Forelimb muscle (tissue), 1 donor: ENCODE data around the gene ZNF155. TPM values are rescaled to one million over a fixed set of nuclear protein-coding genes. Genes with fewer than 3 reads are reported as not detected.

Experiments used
- DNase-seq: peaks from one replicate; pipeline ENCODE4 v3.0.0-alpha.2; 2013; ENCODE audit warnings: low read depth
- polyA plus RNA-seq: library from polyadenylated mRNA; unstranded; fragments of 120-200 nt; gene quantifications from one replicate; pipeline ENCODE4 v1.2.1, GENCODE V29; 2013; ENCODE audit not compliant: insufficient read length

ZNF155 gene
- polyA plus RNA-seq, 1 donor, result 7.0 TPM

DNA sequence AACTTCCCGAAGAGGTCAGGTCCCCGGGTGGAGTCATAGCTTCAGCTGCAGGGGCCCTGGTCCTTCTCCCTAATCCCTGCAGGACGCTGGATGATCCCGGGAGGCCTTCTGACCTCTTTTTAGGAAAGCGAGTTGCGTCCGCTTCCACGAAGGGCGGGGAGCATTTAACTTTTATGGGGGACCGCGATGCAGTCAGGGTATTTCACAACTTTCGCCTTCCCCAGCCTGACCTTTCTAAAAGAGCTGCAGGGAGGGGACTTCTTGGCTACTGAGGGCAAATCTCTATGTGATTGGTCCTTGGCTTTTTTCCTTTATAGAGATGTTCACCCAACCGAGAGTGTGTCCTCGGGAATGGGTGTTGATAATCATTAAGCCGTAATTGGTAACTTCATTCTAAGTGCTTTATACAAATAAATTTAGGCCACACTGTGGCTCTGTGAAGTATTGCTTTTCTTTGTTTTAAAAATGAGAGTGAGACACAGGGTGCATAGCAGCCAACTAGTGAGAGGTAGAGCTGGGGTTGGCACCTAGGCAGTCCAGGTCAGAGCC lies 19.5 kb downstream of the ZNF155 start:
- DNase-seq, result no peak

- DNase-seq, result no peak
Observed at GRCh38 chr19:44005973-44006372, 22.0 kb downstream of the ZNF155 start.

GRCh38 chr19:44007473-44007872 lies 23.5 kb downstream of the ZNF155 start:
- DNase-seq, result no peak

- DNase-seq, result no peak
Observed at GRCh38 chr19:44010468-44010867, 26.5 kb downstream of the ZNF155 start.

DNA sequence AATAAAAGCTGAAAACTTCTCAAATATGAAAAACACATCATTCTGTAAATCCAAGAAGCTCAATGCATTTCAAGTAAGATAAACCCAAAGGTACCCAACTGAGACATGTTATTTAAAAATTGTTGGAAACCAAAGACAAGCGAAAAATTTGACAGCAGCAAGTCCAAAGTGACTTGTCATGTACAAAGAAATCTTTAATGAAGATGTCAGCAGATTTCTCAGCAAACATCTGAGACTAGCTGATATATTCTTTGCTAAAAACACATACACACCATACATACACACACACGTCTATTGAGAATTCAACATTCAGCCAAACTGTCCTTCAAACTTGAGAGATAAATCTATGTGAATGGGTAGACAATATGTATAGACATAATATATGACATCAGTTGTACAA lies 35.5 kb downstream of the ZNF155 start:
- DNase-seq, result no peak

DNA sequence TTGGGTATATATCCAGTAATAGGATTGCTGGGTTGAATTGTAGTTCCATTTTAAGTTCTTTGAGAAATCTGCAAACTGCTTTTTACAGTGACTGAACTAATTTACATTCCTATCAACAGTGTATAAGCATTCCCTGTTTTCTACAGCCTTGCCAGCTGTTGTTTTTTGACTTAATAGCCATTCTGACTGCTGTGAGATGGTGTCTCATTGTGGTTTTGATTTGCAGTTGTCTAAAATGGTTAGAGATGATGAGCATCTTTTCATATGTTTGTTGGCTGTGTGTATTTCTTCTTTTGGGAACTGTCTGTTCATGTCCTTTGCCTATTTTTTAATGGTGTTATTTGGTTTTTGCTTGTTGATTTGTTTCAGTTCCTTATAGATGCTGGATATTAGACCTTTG lies 37.2 kb downstream of the ZNF155 start:
- DNase-seq, result no peak

DNA sequence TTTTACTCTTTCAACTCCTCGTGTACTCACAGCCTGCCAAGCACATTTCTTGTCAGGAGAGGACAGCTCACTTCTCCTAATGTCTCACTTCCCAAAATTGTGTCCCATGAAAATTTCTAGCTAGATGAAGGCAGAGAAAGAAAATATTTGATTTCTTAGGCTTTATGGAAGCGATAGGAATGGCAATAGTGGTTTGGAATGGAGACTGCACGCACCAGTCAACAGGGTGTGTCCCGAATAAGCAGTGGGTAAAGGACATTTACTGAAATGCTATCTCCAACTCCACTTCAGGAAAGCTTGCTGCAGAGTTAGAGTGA lies 40.9 kb downstream of the ZNF155 start:
- no peak for DNase-seq

DNA sequence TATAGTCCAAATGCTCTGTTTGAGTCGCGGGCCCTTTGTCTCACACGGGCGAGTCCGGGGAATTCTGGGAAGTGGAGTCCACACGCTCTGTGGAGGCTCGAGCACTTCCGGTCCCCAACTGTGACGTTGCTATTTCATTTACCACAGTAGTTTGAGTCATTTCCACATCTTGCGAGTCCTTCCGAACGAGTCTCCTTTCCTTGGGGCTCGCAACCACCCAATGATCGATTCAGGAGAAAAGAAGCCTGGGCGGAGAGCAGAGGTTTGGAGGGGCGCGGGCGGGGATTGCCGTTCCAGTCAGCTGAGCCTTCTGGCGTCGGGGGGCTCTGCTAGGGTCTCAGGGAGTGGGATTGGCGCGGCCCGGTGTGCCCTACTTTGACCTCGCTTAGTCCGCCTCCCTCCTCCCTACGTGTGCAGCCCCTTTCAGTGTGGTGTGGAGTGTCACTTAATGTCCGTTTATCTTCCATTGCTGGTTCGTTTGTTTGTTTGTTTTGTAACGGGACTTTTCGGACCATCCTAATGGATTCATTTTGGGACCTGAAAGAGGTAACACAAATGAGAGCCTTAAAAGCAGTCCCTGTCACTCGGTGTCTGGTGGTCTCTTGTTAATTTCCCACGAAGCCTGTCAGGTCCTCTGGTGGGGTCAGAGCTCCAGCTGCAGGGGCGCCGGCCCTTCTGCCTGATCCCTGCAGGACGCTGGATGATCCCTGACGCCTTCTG lies 41.4 kb downstream of the ZNF155 start, which contains the start of gene ZNF222:
TSS of gene ZNF222 (plus strand) at position 163 of the 720 bp plus-strand sequence. CDS start at position 221, 58 bp downstream.
- DNase-seq, result peak; percentile 77

DNA sequence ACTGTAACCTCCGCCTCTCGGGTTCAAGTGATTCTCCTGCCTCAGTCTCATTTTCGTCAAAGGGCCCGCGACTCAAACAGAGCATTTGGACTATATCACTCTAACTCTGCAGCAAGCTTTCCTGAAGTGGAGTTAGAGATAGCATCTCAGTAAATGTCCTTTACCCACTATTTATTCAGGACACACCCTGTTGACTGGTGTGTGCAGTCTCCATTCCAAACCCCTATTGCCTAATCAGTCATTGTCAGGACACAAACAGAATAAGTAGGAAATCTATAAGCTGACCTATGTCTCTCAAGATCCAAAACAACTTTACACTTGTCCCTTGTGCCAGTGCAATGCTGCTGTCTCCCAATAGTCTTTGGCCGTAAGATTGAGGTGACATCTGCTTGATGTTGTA lies 42.6 kb downstream of the ZNF155 start:
- DNase-seq, result no peak

DNA sequence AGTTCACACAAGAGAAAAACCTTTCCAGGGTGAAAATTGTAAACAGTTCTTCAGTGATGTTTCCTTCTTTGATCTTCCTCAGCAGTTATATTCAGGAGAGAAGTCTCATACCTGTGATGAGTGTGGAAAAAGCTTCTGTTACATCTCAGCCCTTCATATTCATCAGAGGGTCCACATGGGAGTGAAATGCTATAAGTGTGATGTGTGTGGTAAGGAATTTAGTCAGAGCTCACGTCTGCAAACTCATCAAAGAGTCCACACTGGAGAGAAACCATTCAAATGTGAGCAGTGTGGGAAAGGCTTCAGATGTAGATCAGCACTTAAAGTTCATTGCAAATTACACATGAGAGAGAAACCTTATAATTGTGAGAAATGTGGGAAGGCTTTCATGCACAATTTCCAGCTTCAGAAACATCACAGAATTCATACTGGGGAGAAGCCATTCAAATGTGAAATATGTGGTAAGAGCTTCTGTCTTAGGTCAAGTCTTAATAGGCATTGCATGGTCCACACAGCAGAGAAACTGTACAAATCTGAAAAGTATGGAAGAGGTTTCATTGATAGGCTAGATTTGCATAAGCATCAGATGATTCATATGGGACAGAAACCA lies 48.1 kb downstream of the ZNF155 start:
- no peak for DNase-seq

GRCh38 chr19:44042147-44042546 lies 58.2 kb downstream of the ZNF155 start:
- DNase-seq, result no peak

Other genes with a start within 250 kb of the ZNF155 start
- gene SMG9, start 229.2 kb upstream of the ZNF155 start, polyA plus RNA-seq, result 34.3 TPM
- 0.51 TPM for gene KCNN4, start 203.2 kb upstream of the ZNF155 start, polyA plus RNA-seq
- 0.34 TPM for gene LYPD5, start 181.7 kb upstream of the ZNF155 start, polyA plus RNA-seq
- 9.7 TPM for gene ZNF283, start 156.9 kb upstream of the ZNF155 start, polyA plus RNA-seq
- 8.8 TPM for gene ZNF404, start 100.2 kb upstream of the ZNF155 start, polyA plus RNA-seq
- gene ZNF45, start 48.9 kb upstream of the ZNF155 start, polyA plus RNA-seq, result 12.5 TPM
- gene ZNF221, start 33.0 kb upstream of the ZNF155 start, polyA plus RNA-seq, result 2.4 TPM
- 2.9 TPM for gene ZNF230, start 18.8 kb downstream of the ZNF155 start, polyA plus RNA-seq
- 4.7 TPM for gene ZNF222, start 41.2 kb downstream of the ZNF155 start, polyA plus RNA-seq
- 4.7 TPM for gene ZNF223, start 67.8 kb downstream of the ZNF155 start, polyA plus RNA-seq
- gene ZNF284, start 88.0 kb downstream of the ZNF155 start, polyA plus RNA-seq, result 2.6 TPM
- gene ZNF224, start 110.2 kb downstream of the ZNF155 start, polyA plus RNA-seq, result 16.8 TPM
- 4.0 TPM for gene ZNF225, start 129.2 kb downstream of the ZNF155 start, polyA plus RNA-seq
- 9.4 TPM for gene ZNF234, start 157.4 kb downstream of the ZNF155 start, polyA plus RNA-seq
- gene ZNF226, start 180.9 kb downstream of the ZNF155 start, polyA plus RNA-seq, result 12.4 TPM
- 12.9 TPM for gene ZNF227, start 228.3 kb downstream of the ZNF155 start, polyA plus RNA-seq